ENCODE results near the gene PDE3B.

The PDE3B gene

DNA sequence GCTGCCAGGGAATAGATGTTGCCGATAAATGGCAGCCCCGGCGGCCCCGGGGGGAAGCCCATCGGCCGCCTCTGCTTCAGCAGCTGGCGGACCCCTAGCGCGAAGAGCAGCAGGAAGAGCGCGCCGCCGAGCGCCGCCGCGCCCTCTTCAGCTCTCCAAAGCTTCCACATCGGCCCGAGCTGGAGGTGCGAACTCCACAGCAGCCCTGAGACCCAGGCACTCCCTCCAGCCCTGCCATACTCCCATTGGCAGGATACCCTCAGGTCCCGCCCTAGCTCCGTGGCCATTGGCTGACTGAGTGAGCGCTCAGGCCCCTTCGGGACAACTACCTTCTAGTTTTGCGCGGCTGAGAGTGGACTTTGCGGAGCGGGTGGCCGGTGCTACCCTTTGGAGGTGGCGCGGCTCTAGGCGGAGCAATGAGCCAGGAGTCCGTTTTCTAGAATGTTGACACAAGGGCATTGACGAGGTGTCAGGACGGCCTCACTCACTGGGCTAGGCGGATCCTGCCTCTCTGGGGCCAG is 248.5 kb downstream of the PDE3B start, which contains the start of gene CYP2R1:
Gene CYP2R1 (minus strand): TSS at position 196 of the 521 bp plus-strand sequence. CDS start 26 bp downstream, at position 170.
- DNase-seq: peak; percentile 96

- no peak for DNase-seq
Observed at GRCh38 chr11:14892577-14892976, 249.0 kb downstream of the PDE3B start.

- DNase-seq: no peak
Observed at GRCh38 chr11:14894657-14895598, 251.3 kb downstream of the PDE3B start.

DNA sequence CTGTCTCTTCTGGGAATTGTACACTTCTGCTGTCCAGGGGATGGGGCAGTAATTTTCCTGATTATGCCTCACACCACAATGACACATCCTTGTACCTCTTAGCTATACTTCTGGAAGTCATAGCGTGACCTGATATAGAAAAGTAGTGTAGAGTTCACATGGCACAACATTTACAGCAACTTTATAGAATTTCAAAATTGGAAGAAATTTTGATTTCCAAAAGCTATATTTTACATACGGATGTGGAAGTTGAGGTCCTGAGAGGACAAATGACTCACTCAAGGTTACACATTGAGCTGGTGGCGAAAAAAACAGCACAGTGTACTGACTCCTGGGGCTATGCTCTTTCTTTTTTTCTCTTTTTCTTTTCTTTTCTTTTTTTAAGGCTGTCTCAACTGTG is 254.8 kb downstream of the PDE3B start:
- no peak for DNase-seq

GRCh38 chr11:14898906-14899305 is 255.3 kb downstream of the PDE3B start:
- no peak for DNase-seq

DNA sequence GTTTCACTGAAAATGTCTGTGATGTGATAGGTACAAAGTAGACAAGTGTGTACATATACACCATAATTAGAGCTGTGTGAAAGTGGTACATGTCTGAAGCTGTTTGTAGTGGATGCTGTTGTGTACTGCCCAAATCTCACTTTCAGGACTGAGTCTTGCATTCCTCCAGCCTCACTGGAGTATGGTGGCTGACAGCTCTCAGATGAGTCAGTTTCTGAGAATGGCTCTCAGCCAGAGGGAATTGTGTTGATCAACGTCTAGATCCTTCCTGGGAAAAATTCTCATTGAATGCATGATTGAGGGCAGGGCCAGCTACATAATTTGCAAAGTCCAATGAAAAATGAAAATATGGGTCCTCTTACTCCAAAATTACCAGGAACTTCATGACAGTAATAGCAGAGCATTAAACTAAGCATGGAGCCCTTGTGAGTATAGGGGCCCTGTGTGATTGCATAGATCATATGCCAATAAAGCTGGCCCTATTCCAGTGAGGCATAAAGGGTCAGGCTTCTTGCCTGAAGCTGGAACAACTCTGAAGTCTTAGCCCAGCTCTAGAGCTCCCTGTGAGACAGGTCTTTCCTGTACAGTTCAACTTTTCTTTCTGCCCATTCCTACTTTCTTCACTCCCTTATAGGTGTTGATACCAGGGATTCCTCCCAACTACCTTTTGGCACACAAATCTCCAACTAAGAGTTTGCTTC is 259.2 kb downstream of the PDE3B start:
- DNase-seq: no peak

GRCh38 chr11:14904745-14905103 is 261.1 kb downstream of the PDE3B start:
- no peak for DNase-seq

DNA sequence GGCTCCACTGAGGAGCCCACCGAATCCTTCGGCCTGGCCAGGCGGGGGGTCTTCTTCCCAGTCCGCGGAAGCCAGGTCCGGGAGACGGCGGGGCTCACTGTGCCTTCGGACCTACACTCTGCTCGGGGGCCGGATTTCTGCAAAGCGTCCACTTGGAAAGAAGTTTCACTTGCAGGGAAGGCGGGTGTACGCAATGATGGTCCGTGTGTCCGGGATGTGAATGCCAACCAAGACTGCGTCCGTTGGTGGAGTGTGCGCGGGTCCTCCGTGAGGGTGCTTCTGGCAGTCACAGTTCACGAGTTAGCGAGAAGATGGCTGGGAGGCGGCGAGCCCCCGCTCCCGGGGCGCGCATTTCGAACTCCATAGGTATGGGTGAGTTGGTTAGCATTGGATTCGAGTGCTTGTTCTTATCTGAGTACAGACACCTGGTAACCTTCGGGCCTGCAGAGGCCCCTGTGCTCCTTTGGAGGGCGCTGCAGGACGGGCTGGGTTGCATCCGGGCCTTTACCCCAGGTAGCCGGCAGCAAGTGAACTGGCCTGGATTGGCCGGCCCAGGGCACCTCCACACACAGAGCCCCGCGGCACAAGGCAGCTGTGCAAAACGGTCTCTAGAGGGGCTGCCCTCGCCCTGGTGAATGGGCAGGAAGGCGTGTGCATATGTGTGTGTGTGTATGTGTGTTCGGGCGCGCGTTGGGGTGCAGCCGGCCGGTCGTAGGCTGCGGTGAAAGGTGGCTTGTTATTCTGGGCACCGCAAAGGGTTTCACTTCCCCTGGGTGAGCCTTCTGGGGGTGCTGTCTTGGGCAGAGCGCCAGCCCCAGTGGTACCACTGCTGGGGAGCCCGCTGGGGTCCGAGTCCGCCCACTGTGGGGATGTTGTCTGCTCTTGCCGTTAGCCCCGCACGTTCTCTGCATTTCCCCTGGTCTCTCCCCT is 261.8 kb downstream of the PDE3B start:
- no peak for DNase-seq

DNA sequence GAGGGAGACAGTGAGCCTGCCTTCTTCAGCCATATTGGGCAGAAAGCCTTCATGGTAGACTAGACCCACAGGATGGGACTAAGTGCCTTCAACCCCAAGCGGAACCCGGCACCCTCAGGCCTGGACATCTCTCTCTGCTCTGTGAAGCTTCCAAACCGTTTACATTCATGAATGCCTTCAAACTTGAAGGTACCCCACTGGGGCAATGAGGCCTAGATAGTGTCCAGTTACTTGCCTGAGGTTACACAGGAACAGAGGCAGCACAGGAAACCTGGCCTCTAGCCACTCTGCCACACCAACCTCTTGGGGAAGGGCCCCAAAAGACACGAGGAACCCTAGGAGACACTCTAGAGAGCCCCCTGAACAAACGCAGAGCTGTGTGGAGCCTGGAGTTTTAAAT is 263.0 kb downstream of the PDE3B start:
- DNase-seq: no peak

GRCh38 chr11:14906993-14907392 is 263.4 kb downstream of the PDE3B start:
- no peak for DNase-seq

DNA sequence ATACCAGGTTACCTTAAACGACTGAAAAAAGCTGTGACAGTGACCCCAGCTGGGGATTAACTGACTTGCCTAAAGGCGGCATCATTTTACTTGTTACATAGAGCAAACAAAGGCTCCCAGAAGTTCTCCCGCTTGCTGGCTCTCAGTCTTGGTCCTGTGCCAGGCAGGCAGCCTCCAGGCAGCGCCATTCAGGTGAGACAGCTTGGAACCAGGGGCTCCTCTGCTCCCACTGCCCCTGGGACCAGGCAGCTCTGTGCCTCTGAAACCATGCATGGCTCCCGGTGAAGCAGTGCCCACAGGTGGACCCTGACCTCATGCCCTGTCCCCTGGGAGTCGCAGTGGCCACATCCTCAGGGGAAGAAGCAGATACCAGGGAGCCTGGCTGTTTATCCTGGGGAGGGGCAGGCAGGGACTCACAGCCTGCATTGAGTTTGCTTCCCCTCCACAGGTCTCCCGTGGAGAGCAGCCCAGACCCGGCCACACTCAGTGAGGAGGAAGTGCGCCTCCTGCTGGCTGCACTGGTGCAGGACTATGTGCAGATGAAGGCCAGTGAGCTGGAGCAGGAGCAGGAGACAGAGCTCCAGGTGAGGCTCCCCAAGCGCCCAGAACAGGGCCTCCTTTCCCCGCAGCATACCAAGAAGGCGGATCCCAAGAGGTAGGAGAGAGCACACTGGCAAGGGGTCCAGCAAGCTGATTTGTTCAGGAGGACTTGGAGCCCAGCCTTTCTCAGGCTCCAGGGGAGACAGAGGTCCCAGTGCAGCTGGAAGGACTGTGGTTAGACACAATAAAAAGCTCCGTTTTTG is 264.0 kb downstream of the PDE3B start:
- DNase-seq: peak; percentile 54

GRCh38 chr11:14908214-14908880 is 264.7 kb downstream of the PDE3B start:
- DNase-seq: peak; percentile 62

GRCh38 chr11:14914536-14914935 is 270.9 kb downstream of the PDE3B start:
- no peak for DNase-seq

DNA sequence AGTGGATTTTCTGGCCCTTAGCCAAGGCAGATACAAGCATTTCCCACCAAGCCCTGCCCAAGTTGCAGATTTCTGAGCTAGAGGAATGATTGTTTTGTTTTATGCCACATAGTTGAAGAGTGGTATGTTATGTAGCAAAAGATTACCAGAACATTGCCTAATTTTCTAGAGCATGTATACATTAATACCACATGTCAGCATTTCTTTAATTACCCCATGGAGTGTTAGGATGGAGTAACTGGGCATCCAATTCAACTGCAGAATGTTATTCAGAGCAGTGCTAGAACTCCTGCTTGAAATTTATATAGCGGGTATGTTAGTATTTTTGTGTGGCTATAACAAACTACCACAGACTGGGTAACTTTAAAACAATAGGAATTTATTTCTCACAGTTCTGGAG is 272.8 kb downstream of the PDE3B start:
- no peak for DNase-seq
